CD4-positive, alpha-beta T cell treated with Interleukin-1 beta for 1 hour (primary cell): ENCODE results near the gene KIAA1958.

Experiments
- DNase-seq, 2 donors: peaks; one replicate each; pipeline ENCODE4 v3.0.0-alpha.2; 2020 to 2022

KIAA1958 gene

DNA sequence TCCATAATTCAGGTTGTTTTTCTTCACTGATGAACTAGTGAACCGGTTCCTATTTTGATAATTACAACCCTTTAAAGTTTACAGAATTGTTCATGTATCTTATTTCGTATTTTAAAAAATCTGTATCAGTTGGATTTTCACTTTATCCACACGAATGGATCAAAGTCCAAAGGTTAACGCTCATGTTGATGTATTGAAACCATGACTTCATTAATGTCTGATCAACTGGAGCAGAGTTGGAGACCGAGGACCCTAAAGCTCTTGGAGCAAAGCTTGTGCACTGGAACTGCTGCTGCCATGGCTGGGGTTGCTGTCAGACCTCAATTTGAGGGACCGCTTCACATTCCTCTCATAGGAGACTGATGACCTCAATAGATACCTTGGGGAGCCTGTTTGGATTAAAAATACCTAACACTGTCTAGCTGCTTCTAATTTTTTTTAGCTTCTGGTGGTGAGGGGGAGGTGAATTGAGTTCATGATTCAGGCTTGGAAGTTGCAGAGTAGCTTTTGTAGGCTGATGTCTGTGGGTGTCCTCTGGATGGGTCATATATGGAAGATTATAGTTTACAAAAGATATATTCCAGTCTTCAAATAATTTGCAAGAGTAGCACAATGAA lies 45.1 kb downstream of the KIAA1958 start:
- DNase-seq, result no peak

DNA sequence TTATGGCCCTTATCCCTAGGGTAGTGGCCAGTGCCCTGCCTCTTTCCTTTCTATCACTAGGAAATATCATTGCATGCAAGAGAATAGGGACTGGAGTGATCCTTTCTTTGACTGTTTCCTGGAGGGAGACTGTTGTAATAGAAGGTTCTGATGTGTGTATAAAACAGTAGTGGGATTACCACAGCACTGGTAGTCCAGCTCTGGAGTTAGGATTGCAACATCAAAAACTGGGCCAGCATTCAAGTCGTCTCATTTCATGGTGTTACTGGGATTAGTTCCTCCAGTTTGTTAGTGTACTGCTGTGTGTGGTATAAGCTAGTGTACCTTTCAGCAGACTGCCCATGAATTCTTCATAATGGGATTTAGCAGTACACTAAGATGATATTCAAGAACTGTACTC lies 45.8 kb downstream of the KIAA1958 start:
- DNase-seq, result no peak

DNA sequence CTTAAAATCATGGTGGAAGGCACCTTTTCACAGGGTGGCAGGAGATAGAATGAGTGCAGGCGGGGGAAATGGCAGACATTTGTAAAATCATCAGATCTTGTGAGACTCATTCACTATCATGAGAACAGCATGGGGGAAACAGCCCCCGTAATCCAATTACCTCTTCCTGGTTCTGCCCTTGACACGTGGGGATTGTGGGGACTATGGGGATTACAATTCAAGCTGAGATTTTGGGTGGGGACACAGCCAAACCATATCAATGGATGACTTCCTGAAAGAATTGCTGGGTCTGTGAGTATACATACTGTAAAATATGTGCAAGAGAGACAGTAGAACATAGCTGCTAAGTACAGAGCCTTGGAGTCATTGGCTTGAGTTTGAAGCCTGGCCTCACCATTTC lies 47.0 kb downstream of the KIAA1958 start:
- DNase-seq, result no peak

DNA sequence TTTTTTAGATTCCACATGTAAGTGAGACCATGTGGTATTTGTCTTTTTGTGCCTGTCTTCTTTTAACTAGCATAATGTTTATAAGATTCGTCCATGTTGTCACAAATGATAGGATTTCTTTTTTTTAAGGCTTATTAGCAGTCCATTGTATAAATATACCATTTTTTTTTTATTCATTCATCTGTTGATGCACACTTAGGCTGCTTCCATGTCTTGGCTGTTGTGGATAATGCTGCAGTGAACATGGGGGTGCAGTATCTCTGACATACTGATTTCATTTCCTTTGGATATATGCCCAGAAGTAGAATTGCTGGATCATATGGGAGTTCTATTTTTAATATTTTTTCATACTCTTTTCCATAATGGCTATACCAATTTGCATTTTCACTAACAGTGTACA lies 48.7 kb downstream of the KIAA1958 start:
- no peak for DNase-seq

DNA sequence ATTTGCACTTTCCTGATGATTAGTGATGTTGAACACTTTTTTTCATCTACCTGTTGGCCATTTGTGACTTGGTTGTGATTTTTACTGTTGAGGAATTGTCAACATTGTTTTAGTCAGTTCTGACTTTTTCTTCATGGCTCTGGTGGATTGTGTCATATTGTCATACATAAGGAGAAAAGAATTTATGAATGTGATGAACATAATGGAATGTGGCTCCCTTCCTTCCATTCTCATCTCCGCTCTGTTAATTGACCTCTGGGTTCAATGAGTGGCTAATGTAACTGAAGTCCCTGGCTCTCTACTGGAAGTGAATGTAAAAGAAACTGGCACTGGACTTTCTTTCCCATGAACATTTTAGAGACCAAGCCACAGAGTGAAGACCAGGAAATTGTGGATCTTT lies 49.2 kb downstream of the KIAA1958 start:
- no peak for DNase-seq

DNA sequence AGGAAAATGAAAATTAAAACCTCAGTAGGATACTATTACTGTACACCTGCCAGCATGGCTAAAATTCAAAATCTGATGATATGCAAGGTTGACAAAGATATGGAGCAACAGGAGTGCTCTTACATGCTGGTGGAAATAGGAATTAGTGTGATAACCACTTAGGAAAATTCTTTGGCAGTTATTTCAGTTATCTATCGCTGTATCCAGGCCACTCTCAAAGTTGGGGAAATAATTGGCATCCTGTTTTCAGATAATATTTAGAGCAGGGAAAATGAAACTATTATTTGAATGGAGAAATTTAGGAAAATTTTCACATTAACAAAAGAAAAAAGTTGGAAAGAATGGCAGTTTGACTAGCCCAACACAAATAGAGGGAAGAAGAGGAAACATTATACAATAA lies 50.9 kb downstream of the KIAA1958 start:
- no peak for DNase-seq

DNA sequence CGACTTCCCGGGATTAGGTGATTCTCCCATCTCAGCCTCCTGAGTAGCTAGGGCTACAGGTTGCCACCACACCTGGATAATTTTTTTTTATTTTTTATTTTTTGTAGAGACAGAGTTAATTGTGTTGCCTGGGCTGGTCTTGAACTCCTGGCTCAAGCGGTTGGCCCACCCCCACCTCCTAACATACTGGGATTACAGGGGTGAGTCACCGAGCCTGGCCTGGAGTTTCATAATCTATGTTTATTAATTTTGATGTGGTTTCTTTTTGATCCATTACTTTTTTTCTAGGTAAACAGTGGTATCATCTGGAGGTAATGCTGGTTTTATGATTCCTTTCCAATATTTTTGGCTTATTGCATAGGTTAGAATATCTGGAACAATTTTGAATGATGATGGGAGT lies 54.2 kb downstream of the KIAA1958 start:
- no peak for DNase-seq

DNA sequence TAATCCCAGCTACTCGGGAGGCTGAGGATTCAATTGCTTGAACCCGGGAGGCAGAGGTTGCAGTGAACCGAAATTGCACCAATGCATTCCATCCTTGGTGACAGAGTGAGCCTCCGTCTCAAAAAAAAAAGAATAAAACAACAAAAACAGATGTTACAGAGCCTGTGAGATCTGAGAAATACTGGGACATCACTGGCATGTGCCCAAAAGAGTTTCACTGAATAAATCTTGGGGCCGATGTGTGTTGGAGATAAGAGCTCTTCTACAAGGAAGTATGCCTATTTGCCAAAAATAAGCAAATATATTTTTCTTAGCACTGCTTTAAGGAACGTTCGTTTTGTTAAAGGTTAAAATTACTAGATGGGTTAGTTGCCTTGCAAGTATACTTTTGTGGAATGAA lies 55.1 kb downstream of the KIAA1958 start:
- DNase-seq, result no peak

DNA sequence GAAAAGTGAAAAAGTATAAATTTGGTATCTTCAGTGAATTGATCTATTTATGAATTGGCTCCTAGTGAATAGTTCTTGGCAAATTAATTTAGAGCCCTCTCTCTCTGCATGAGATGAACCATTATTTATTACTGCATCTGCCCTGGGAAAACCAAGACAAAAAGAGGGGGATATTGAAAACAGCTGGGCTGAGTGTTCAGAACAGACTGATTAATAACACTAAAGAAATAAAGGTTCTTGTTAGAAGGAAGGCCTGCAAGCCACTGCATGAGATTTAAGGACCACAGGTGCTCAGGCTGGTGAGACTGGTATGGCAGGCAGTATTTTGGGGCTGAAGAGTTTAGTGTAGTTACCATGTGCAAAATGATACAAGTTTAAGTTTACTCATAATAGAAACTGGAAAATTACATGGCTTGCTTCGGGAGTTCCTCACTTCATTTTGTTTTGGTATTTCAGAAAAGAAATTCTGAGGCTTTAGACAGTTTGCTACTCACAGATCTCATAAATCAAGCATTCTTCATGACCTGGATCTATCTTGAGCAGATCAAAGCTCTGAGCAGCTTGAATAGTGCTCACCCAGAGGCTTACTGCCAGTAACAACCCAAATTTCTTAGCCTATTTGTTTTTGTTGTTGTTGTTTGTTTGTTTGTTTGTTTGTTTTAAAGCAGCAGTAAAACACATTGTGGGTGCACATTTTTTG lies 56.1 kb downstream of the KIAA1958 start:
- no peak for DNase-seq

DNA sequence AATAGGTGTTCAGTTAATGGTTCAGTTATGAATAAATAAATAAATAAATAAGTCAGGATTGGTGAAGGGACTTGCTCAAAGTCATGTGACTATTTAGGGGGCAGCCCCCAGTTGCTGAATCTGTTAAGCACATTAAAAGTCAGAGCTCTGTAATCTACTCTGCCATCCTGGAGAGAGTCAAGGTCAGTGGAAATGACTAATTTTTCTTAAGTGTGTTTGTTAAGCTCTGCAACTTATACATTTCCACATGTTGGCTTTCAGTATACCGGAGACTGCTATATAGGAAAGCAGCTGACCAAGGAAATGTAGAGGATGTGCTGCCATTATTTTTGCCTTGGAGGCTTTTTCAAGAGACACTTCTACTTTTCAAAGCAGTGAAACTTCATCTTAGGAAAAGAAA lies 57.9 kb downstream of the KIAA1958 start:
- DNase-seq, result no peak

DNA sequence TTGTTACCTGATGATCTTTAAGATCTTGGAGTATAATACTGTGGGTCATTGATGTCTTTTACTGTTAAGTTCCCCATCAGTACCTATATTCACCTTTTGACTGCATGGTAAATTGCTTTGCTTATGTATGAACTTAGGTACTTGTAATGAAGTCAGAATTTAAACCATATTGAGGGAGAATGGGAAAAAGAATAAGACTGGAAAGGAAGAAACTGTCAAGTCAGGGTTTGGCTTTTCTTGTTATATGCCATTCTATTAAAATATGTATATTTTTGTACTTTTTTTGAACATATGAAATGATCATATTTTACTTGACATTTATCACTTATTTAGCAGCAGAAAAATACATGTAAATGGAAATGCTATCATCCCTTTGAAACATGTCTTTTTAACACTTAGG lies 58.6 kb downstream of the KIAA1958 start:
- DNase-seq, result no peak

DNA sequence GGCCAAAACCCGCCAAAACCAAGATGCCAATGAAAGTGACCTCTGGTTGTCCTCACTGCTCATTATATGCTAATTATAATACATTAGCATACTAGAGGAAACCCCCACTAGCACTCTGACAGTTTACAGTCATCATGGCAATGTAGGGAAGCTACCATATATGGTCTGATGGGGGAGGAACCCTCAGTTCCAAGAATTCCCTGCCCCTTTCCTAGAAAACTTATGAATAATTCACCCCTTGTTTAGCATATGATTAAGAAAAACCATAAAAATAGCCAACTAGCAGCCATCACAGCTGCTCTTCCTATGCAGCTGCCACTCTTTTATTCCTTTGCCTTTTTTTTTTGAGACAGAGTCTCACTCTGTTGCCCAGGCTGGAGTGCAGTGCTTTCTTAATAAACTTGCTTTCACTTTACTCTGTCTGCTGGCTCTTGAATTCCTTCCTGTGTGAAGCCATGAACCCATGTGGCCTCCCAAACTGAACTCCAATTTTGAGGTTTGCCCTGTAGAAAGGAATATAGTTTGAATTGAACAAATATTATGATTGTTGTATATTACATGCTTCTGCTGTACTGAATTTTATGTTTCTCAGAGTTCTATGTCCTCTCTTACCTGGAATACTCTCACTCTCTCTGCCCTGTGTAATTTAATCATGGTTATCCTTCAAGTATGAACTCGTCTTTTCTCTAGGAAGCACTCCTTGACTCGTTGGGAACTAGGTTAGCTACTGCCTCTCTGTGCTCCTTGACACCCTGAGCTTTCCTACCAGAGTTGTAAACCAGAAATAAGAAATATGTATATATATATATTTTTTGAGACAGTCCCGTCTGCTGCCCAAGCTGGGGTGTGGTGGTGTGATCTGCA lies 59.8 kb downstream of the KIAA1958 start:
- no peak for DNase-seq

DNA sequence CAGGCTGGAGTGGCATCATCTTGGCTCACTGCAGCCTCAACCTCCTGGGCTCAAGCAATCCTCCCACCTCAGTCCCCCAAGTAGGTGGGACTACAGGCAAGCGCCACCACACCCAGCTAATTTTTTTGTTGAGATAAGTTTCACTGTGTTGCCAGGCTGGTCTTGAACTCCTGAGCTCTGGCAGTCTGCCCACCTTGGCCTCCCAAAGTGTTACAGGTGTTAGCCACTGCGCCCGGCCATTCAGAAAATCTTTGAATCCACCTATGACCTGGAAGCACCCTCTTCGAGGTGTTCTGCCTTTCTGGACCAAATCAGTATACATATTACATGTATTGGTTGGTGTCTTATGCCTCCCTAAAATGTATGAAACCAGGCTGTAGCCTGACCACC lies 61.4 kb downstream of the KIAA1958 start:
- no peak for DNase-seq

DNA sequence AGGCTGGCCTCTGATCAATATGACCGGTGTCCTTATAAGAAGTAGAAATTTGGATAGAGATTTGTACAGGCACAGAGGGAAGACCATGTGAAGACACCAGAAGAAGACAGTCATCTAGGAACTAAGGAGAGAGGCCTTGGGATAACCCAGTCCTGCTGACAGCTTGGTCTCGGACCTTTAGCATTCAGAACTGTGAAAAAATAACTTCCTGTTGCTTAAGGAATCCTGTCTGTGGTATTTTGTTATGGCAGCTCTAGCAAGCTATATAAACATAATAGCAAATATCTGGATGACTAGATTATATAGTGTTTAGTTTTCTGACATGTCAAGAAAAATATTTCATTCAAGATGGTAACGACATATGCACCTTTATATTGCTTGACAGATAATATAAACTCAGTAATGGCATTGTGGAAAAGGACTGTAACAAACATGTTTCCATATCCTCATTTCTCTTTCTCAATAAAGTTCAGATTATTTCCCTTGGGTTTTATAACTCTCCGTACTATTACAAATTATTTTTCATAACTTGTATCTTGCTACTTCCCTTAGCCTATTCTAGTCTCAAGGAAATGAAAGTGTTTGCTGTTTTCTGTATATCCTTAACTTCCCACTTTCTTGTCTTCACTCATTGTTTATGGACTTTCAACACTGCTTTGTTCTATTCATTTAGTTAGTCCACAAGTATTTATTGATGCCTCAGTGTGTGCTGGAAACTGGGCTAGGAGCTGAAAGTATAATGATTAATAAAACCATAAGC lies 62.4 kb downstream of the KIAA1958 start:
- no peak for DNase-seq

DNA sequence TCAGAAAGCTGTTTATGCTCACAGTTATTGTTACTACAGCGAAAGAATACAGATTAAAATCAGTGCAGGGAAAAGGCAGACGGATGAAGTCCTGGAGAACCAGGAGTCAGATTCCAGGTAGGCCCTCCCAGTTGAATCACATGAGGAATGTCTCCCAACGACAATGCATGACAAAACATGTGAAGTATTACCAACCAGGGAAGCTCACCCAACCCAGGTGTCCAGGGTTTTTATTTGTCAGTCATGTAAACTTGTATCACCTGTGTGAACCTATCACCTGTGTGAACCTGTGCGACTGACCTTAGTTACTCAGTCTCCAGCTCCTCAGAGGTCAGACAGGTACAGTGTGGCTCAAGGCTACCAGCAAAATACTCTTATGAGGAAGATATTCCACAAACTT lies 63.9 kb downstream of the KIAA1958 start:
- DNase-seq, result no peak

DNA sequence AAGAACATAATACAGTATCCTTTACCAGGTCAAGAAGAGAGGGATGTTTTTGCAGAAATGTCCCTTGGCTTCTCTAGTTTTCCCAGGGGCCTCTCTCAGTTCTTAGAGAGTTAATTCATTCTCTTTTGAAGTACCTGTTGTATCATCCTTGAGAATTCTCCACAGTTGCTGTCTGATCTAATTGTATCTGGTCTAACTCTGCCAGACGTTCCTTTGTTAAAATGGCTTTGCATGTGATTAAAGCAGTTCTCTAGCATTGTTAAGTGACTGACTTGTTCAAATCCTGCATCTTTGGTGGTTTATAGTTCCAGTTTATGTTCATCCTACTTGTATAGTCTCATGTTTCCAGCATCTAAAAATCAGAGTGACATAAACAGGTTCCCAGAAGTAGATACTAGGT lies 65.0 kb downstream of the KIAA1958 start:
- no peak for DNase-seq

DNA sequence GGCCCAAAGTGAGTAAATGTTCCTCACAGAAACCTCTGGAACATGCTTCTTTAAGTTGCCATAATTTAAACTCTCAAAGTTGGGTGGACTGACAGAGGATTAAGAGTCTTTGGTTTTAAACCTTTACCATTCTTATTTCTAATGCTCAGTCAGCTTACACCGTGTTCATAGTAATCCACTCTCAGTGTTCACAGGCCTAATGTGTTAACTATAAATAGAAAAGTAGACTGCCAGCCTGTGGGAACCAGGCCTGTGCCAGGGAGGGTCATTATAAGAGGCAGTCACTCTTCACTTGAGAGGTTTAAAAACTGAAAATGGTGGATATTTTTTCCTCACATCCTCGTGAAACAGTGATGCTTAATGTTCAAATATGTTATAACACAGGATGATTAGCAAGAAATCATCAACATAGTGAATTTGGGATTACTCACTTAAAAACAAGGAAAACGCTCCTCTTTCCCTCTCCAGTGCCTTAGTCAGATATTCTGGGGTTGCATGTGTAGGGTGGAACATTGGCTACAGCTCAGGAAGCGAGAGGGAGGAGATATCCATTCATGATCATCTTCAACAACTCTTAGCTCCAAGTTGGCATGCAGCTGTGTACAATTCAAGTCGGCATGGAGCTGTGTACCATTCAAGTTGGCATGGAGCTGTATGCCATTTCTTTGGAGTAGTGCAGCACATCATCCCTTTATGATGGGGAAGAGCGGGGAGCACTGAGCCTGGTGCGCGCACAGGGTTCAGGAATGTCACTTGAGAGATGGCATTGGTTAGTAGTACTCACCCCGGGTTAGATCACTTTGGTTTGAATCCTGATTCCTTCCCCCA lies 65.8 kb downstream of the KIAA1958 start:
- no peak for DNase-seq

DNA sequence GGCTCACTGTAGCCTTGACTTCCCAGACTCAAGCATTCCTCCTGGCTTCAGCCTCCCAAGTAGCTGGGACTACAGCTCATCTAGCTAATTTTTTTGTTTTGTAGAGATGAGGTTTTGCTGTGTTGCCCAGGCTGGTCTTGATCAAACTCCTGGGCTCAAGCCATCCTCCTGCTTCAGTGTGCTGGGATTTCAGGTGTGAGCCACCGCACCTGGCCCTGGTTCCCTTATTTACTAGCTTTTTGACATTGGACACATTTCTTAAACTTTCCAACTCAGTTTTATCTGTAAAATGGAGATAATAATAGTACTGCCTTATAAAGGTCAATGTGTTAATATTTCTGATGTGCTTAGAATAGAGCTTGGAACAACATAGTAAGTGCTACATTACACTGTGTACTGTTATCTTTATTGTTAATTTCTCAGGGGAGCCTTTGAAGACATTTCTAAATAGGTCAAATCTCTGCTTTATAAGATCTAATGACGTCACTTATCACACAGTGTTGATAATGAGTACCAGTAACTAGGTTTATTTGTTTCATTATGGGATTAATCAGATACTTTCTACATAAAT lies 66.7 kb downstream of the KIAA1958 start:
- no peak for DNase-seq

DNA sequence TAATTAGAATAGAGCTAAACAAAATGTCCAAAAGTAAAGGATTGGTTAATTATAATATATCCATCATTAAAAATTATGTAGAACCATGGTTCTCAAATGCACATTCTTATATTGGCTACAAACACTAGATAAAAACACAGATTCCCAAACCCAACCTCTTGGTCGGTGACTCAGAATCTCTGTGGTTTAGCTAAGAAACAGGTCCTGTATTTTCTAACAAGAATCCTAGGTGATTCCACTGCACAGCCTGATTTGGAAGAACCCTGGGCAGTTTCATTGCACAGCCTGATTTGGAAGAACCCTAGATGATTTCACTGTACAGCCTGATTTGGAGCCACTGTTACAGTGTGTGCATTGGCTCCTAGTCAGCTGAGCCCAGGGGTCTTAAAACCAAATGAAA lies 67.9 kb downstream of the KIAA1958 start:
- DNase-seq, result no peak

DNA sequence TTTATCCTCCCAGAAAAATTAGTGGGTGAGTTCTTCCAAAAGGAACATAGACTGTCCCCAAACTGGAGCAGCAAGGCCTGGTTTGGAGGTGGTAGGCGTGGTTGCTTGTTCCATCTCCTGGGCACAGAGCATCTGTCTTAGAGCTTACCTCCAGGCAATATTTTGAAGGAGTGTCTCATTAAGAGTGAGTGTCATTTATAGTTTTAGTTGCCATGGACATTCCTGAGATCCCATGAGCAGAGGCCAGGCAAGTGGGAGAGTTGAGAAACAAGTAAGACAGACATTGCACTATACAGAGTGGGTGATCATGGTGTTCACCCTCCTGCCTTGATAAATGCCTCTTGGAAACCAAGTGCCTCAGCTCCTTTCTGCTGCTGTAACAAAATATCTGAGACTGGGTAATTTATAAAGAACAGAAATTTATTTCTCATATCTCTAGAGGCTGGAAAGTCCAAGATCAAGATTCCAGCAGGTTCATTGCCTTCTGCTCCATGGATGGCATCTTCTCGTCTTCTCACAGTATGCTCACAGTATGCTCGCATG lies 68.5 kb downstream of the KIAA1958 start:
- no peak for DNase-seq

DNA sequence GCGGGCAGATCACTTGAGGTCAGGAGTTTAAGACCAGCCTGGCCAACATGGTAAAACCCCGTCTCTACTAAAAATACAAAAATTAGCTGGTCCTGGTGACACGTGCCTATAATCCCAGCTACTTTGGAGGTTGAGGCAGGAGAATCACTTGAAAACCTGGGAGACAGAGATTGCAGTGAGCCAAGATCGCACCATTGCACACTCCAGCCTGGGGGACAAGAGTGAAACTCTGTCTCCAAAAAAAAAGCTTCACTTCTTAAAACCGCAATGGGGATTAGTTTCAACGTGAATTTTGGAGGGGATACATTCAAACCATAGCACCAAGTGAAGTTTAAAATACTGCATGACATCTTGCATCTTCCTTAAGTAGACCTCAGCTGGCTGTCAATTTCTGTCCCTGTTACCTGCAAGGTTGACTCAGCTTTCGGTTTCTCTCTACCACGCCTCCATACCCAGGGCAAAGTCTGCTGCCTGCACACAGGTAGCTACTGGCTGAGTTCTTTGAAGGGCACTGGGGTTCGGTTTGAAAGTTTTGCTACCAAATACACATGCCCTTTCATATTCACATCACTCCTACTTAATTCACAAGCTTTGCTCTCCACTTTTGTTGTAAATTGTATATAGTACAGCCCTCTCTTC lies 69.3 kb downstream of the KIAA1958 start:
- DNase-seq, result no peak
